ENCODE results near the gene NEK6.

NEK6 gene

GRCh38 chr9:124257844-124258606, at the start of gene NEK6:
TSS of gene NEK6 (plus strand) at chr9:124257949. CDS start at chr9:124301965, 44,016 bp downstream.
- no peak for DNase-seq (ENCODE audit: low read depth in 2 of 2)

GRCh38 chr9:124208571-124208970, 49.2 kb upstream of the NEK6 start:
- DNase-seq (ENCODE audit: low read depth in 2 of 2): no peak

DNA sequence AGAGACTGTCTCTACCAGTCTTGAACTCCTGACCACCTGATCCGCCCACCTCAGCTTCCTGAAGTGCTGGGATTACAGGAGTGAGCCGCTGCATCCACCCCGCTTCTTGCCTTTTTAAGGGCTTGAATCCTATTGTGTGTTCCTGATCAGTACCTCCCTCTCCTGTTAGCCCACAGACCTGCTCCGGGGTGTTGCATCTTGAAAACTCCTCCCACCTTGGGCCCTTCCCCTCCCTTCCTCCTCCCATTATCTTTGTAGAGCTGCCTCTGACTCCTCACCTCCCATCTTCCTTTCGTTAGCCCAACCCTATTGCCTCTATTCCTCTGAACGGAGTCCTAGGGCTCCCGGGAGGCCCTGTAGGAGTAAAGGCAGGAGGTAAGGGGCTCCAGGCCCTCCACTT, 48.5 kb upstream of the NEK6 start:
- DNase-seq (ENCODE audit: low read depth in 2 of 2): no peak

DNA sequence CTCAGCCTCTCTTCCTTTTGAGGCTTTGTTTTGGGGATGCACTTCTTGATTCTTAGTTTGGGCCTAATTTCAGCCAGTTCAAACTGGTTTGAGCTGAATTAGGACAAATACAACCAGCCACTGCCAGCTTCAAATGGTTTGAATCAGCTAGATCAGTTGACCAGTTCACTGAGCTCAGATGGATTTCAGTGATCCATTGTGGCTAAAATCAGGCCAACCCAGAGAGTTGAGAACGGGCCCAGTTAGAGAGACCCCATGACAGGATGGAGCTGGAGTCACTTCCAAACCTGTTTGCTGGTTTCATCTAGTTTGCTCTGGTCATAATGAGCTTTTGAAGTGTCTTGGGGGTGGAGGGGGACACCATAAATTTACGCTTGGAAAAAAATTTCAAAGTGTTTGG, 48.0 kb upstream of the NEK6 start:
- no peak for DNase-seq (ENCODE audit: low read depth in 2 of 2)

- DNase-seq (ENCODE audit: low read depth in 2 of 2): no peak
Measured at GRCh38 chr9:124210697-124211096, 47.1 kb upstream of the NEK6 start.

DNA sequence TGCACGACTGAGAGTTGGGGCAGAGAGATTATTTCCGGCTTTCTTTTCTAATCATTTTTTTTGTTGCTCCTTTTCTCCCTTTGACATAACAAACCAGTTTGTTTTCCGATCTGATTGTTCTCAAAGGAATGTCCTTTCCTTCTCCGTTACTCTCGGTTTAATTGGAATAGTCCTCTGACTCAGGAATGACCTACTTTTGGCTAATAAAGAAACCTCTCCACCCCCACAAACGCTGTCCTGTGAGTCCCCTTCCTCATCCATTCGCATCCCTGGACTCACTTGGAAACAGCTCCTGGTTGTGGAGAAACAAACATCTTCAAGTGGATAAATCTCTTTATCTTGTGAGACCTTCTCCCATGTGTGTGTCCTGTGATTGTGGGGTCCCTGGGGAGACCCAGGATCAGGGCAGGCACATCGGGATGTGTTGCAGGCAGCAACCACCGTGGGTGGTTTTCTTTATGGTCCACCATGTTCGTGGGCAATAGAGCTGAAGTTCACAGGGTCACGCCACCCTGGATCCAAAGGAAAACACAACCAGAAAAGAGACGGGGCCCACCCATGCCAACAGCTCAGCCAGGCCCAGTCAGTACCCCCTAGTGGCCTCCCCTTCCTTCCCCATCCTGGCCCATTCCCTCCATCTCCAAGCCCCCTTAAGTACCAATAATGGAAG, 45.2 kb upstream of the NEK6 start:
- no peak for DNase-seq (ENCODE audit: low read depth in 2 of 2)

- DNase-seq (ENCODE audit: low read depth in 2 of 2): no peak
Measured at GRCh38 chr9:124213396-124213795, 44.4 kb upstream of the NEK6 start.

GRCh38 chr9:124214116-124214515, 43.6 kb upstream of the NEK6 start:
- DNase-seq (ENCODE audit: low read depth in 2 of 2): no peak

DNA sequence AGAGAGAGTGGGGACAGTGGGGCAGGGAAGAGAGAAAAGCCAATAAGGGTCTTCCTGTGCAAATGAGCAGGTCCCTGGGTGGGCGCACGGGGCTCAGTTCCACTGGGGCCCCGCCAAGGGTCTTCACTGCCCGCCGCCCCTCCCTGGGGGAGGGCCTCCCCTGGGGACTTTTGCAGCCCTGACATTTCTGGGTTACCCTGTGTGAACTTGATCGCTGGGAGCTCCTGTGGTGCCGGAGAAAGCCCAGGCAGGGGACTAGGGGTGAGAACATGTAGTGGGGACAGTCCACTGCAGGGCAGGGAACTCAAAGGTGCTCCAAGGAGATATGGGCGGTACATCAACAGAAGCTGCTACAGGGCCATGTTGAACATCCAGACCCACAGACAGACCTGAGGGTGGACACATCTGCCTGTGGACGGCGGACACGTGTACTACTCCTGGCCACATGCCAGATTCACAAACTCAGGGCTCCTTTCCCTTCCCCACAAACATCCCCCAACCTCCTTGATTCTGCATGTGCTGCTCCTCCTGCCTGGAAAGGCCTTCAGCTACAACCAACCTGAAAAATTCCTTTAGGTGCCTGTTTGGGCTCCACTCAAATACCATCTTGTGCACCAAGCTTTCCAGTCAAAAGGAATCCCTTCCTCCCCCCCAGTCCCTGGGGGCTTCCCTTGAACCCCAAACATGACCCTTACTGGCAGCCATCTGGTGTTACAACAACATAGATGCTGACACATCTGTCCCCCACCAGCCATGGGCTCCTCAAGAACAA, 43.0 kb upstream of the NEK6 start:
- DNase-seq (ENCODE audit: low read depth in 2 of 2): no peak

- DNase-seq (ENCODE audit: low read depth in 2 of 2): no peak
Measured at GRCh38 chr9:124215368-124215910, 42.3 kb upstream of the NEK6 start.

DNA sequence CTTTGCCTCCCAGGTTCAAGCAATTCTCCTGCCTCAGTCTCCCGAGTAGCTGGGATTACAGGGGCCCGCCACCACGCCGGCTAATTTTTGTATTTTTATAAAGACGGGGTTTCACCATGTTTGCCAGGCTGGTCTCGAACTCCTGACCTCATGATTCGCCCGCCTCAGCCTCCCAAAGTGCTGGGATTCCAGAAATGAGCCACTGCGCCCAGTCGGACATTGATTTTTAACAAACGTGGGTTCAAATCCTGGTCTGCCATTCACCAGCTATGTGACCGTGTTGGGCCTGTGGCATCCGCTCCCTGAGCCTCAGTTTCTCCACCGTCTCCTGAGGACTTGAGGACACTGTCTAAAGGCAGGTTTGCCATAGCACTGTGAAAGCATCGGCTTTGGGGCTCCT, 41.8 kb upstream of the NEK6 start:
- DNase-seq (ENCODE audit: low read depth in 2 of 2): no peak

GRCh38 chr9:124216474-124217176, 41.1 kb upstream of the NEK6 start:
- DNase-seq (ENCODE audit: low read depth in 2 of 2): peak in 1 of 2 donors; percentile 17

GRCh38 chr9:124217836-124218437, 39.8 kb upstream of the NEK6 start:
- no peak for DNase-seq (ENCODE audit: low read depth in 2 of 2)

- no peak for DNase-seq (ENCODE audit: low read depth in 2 of 2)
Measured at GRCh38 chr9:124218438-124218982, 39.2 kb upstream of the NEK6 start.

- DNase-seq (ENCODE audit: low read depth in 2 of 2): no peak
Measured at GRCh38 chr9:124218987-124219461, 38.7 kb upstream of the NEK6 start.

- no peak for DNase-seq (ENCODE audit: low read depth in 2 of 2)
Measured at GRCh38 chr9:124220946-124221451, 36.8 kb upstream of the NEK6 start.

- no peak for DNase-seq (ENCODE audit: low read depth in 2 of 2)
Measured at GRCh38 chr9:124221676-124222075, 36.1 kb upstream of the NEK6 start.

GRCh38 chr9:124222109-124222508, 35.6 kb upstream of the NEK6 start:
- DNase-seq (ENCODE audit: low read depth in 2 of 2): no peak

DNA sequence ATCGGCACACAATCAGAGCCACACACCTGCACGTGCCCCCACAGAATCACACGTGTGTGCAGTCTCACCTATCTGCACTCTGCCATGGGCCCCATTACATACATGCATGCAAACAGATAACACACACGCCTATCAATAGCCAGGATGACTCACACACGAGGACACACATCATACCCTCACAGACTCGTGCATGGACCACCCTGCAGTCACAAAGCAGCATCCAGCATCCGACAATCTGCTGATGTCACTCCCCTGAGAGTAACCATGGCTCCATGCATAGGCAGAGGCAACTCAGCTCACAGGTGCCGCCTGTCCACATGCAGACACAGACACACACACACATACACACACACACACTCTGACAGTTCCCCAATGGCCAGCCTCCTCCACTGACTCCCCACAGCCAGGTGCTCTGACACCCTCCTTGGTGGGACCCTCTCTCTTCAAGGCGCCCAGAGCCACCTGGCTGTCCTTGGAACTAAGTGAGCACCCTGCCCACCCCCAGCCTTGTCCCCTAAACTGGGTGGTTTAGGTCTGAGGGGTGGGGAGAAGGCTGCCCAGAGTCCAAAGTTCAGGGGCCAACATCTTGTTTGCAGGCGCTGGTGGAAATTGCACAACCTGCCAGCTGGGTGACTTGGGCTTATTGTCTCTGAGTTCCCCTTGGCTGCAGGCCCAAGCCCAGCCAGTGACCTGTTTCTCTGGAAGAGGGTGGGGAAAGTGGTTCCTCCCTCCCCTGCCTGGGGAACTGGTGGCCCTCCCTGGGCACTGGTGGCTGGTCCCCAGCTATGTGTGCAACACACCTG, 34.6 kb upstream of the NEK6 start:
- no peak for DNase-seq (ENCODE audit: low read depth in 2 of 2)

GRCh38 chr9:124225945-124226344, 31.8 kb upstream of the NEK6 start:
- no peak for DNase-seq (ENCODE audit: low read depth in 2 of 2)
